Endothelial cell of umbilical vein (primary cell): ENCODE data around the gene LGMN.

ENCODE experiments used
- CTCF ChIP-seq, 2 donors: IDR thresholded peaks; 1 replicate in 1 of 2; 2 replicates in 1 of 2; pipeline ENCODE4 v1.5.1; 2011; ENCODE audit warnings: low read length in 2 of 2, mild to moderate bottlenecking in 2 of 2, moderate library complexity in 2 of 2, control low read depth in 1 of 2, inconsistent platforms in 1 of 2, low read depth in 1 of 2; ENCODE audit not compliant: insufficient read depth in 1 of 2; ENCODE audit errors: extremely low read depth in 1 of 2
- EZH2 ChIP-seq: IDR thresholded peaks from 2 replicates; pipeline ENCODE4 v1.6.1; 2012; ENCODE audit warnings: borderline replicate concordance, low read depth, mild to moderate bottlenecking, moderate library complexity, low read length, inconsistent platforms; ENCODE audit not compliant: severe bottlenecking
- MAX ChIP-seq: IDR thresholded peaks from 2 replicates; pipeline ENCODE4 v1.6.1; 2011; ENCODE audit not compliant: insufficient read depth, insufficient read length
- POLR2A ChIP-seq: IDR thresholded peaks from 2 replicates; pipeline ENCODE4 v1.6.1; 2012; ENCODE audit warnings: low read depth, mild to moderate bottlenecking, control low read depth, low read length
- POLR2AphosphoS5 ChIP-seq: IDR thresholded peaks from 2 replicates; pipeline ENCODE4 v1.6.1; 2012; ENCODE audit warnings: low read depth, mild to moderate bottlenecking, control low read depth, low read length, moderate library complexity; ENCODE audit not compliant: insufficient read depth

- TF ChIP-seq CTCF (IDR thresholded peaks at IDR 0.05; ENCODE audit: extremely low read depth in 1 of 2, insufficient read depth in 1 of 2, low read depth in 1 of 2, low read length in 2 of 2) (no peak), EZH2 (no peak), MAX (no peak), POLR2A (no peak), POLR2AphosphoS5 (no peak)
Observed at GRCh38 chr14:92660571-92660970, 87.9 kb downstream of the LGMN start.
